KOPT-K1 (cell line): ENCODE measurements around the gene MPP3.

Source experiments
- H3K27ac ChIP-seq: fragments of 200-600 bp; sonication (generic); 2 replicates; pipeline ENCODE4 v1.5.1; 2016; ENCODE audit warnings: antibody characterized with exemption, mild to moderate bottlenecking, low read depth, low read length; ENCODE audit not compliant: poor library complexity, severe bottlenecking
- H3K36me3 ChIP-seq: fragments of 200-600 bp; sonication (generic); 2 replicates; pipeline ENCODE4 v1.5.1; 2017; ENCODE audit warnings: antibody characterized with exemption, mild to moderate bottlenecking, low read length, moderate library complexity; ENCODE audit not compliant: insufficient read depth
- H3K9me3 ChIP-seq: fragments of 200-600 bp; sonication (generic); 2 replicates; pipeline ENCODE4 v1.5.1; 2017; ENCODE audit warnings: antibody characterized with exemption, low read length, mild to moderate bottlenecking; ENCODE audit not compliant: insufficient read depth, poor library complexity, severe bottlenecking

The MPP3 gene

DNA sequence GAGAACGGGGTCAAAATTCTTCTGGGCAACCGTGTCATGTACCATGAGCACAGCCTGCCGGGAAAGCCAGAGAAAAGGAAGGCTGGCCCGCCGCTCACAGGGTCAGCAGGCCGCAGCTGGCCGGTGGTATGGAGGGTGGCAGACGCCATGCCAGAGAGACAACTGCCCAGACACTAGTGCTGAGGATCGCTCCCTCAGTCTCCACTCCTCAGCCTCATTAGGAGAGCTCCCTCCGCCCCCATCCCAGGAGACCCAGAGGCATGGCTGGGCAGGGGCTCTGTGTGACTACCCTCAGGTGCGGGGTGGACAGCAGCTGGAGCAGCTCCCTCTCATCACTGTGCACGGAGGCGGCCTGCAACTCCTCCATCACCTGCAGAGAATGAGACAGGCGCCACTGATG, 3.2 kb downstream of the MPP3 start:
- Histone ChIP-seq H3K9me3 (peaks cover 13% of the 10 kb centered on the region), H3K27ac (no peak overlapping the region), H3K36me3 (no peaks in the 10 kb centered on the region)

DNA sequence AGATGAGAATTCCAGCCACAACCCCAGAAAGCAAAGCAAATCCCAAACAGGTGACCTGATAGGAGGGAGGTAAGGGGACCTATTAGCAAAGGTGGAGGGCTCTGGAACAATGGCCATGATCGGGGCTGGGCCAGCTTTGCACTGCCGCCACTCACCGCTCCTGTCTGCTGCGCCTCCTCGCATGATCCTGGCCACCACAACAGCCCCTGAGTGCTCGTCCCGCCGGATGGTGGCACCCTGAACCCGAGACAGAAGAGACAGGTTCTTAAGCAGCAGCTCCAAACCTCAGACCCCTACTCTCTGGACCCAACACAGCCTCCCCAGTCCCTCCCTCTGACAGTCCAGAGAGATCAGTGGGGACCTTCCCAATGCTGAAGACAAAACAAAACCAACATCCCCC, 5.3 kb downstream of the MPP3 start:
- Histone ChIP-seq H3K36me3 (no peaks in the 10 kb centered on the region), H3K9me3 (no peaks in the 10 kb centered on the region), H3K27ac (no peak overlapping the region)

DNA sequence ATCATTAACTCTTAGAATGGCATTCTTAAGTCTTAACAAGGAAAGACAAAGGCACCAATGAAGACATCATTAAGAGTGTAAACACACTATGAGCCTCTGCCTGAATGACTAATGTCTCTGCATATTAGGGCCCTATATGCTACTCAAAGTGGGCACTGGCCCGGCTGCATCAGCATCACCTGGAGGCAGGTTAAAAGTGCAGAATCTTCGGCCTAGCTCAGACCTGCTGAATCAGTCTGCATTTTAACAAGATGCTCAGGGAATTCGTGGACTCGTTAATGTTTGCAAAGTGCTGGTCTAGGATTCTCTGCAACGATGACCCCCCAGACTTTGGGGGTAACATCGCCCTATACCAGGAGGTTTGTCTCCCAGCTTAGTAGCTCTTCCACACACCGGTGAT, 6.7 kb downstream of the MPP3 start:
- Histone ChIP-seq H3K36me3 (no peaks in the 10 kb centered on the region), H3K27ac (no peak overlapping the region), H3K9me3 (no peaks in the 10 kb centered on the region)

DNA sequence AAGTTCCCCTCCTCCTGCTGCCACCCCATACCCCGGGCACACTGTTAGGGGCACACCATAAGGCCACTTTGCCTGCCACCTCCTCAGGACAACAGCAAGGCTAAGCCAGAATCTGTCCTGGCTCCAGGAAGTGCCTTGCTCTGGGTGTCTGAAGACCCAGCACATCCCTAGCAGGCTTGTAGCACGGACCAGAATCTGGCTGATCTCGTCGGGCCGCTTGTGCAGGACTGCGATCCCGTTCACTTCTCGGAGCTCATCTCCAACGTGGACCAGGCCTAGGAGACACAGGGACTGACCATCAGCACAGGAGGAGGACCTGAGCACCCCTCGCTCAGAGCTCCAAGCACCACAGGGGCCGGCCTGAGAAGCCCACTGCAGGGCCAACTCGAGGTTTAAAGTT, 7.4 kb downstream of the MPP3 start:
- H3K27ac ChIP-seq, result no peak overlapping the region
- no peaks in the 10 kb centered on the region for H3K9me3 ChIP-seq
- no peaks in the 10 kb centered on the region for H3K36me3 ChIP-seq

DNA sequence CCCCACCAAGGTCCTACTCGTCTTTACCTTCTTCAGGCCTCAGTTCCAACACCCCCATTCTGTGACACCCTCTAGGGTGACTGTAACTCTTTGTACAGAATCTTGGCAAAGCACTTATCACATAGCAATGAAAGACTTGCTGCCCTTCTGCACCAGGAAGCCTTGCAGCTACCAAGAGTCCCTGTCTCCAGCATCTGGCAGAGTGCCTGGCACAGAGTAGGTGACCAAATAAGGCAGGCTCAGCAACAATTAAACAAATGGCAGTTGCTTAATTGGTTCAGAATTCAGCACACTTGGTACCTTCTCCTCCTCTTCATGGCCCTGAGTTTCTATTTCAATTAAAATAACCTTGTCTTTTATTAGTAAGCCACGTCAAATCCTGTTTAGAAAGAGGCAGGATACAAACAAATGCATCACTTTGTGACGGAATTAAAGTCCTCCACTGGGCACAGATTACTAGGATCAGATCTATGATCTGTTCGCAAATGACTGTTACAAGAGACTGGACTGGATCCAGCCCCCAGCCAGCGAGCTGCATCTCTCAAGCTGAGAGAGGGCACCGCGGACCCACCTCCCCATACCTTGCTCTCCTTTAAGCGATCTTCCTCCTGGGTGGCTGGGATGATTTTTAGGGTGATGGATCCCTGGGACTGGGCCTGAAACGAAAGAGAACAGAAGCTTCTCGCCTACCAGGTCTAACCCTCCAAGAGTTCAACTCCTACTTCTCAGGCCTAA, 9.4 kb downstream of the MPP3 start:
- H3K27ac ChIP-seq, result no peak overlapping the region
- H3K36me3 ChIP-seq, result no peaks in the 10 kb centered on the region
- no peaks in the 10 kb centered on the region for H3K9me3 ChIP-seq

DNA sequence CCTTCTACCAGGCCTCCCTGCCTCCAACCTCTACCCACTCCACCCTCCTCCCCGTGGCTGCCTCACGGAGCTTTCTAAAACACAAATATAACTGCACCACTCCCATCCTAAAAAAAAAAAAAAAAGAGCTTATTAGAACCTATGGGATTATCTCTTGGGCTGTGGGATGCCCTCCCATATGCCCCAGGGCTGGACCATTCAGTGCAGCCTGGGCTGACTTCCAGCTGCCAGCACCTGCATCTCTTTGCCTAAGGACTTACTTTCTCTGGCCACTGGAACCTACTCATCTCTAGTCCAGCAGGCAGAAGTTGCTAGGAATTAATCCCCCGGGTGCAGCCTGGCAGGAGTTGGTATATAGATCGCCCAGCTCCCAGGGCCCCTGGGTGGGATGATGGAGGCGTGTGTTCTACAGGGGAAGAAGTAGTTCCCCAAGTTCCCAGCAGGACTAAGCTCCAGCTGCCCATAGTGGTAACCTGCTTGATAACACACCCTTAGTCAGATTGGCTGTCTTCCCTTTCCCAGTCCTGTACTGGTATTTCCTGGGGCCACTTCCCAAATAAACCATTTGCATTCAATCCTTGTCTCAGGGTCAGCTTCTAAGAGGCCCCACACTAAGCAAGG, 10.3 kb downstream of the MPP3 start:
- Histone ChIP-seq H3K36me3 (no peaks in the 10 kb centered on the region), H3K9me3 (no peaks in the 10 kb centered on the region), H3K27ac (no peak overlapping the region)

DNA sequence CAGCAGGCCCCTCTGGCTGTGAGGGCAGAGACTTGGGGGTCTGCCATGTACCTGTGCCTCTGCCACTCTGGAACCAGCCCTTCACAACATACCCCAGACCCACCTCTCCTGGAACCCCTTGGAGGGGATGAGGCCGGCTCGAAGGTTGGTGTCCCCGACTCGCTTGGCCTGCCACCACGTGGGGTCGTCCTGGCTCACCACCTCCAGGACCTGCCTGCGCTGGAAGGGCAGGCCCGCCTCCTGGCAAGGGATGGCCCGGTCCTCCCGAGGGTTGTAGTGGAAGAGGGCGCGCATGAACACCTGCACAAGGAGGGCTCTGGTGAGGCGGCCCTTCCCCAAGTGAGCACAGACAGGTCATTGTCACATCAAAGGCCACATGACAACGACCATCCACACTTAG, 12.2 kb downstream of the MPP3 start:
- H3K9me3 ChIP-seq, result no peaks in the 10 kb centered on the region
- H3K27ac ChIP-seq, result no peak overlapping the region
- no peaks in the 10 kb centered on the region for H3K36me3 ChIP-seq

DNA sequence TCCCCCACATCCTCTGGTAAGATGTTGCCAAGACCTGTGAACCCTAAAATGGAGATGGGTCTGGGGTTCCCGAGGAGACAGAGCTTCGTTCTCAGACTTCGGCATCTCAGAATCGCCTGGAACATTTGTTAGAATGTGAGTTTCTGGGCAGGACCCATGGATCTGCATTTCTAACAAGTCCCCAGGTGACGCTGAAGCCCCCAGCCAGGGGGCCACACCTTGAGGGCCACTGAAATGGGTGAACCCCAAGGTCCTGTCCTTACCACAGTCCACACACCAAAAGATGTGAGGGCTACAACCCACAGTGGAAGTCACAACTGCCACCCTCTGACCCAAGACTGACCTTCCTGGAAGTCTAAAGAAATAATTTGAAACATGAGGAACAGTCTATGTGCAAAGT, 14.0 kb downstream of the MPP3 start:
- Histone ChIP-seq H3K9me3 (no peaks in the 10 kb centered on the region), H3K36me3 (no peaks in the 10 kb centered on the region), H3K27ac (no peak overlapping the region)

DNA sequence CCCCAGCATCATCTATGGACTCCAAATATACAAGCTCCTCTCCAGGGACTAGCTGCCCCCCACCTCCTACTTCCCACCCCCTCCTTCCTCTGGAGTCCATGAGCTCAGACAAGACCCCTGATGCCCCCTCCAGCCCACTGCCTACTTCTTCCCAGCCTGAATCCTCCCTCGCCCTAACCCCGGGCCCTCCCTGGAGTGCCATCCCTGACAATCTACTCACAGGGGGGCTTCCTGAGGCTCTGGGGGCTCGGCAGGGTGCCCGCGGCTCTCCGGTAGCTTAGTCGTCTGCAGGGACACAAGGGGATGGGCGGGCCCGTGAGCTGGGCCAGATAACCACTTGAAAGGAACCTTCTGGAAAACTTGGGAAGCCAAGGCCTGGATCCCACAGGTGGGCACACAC, 15.1 kb downstream of the MPP3 start:
- no peak overlapping the region for H3K27ac ChIP-seq
- no peaks in the 10 kb centered on the region for H3K36me3 ChIP-seq
- no peaks in the 10 kb centered on the region for H3K9me3 ChIP-seq

DNA sequence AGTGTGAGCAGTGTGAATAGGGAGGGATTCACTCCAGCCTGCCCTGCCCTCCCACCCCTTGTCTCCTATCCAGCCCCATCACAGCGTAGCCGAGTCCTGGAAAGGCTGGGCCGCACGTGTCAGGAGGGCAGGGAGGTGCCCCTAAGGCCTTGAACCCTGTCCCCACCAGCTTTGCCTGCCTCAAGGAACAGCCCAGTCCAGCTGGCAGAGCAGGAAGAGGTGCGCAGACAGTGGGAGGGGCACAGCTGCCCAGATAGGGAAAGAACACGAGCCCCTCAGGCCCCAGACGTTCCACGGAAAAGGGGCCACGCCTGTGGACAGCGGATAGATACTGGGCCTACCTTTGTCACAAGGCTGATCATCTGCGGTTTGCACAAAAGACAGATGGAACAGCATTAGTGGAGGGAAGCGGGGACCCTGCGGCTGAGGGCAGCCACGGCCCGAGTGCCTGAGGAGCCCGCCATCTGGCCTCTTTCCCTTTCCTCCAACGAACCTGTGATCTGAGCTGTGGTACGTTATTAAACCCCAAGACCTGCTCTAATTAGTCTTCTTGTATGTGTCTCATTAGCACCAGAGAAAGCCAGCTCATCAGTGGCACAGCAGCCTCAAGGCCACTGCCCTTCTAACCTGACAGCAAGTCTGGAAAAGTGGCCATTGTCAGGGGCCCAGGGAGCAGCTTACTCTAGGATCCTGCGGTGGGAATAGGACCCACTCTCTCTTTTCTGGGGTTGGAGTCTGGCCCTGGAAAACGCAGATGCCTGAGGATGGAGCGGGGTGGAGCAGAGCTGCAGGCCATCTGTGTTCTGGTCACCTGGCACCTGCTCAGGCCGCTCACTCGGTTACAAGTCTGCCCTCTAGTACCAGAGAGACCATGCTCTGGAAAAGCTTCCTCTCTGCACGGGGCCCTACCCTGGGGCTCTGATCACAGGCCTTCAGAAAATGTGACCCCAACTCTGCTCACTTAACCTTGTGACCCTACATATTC, 16.3 kb downstream of the MPP3 start:
- H3K27ac ChIP-seq, result no peak overlapping the region
- H3K9me3 ChIP-seq, result no peaks in the 10 kb centered on the region
- no peaks in the 10 kb centered on the region for H3K36me3 ChIP-seq

DNA sequence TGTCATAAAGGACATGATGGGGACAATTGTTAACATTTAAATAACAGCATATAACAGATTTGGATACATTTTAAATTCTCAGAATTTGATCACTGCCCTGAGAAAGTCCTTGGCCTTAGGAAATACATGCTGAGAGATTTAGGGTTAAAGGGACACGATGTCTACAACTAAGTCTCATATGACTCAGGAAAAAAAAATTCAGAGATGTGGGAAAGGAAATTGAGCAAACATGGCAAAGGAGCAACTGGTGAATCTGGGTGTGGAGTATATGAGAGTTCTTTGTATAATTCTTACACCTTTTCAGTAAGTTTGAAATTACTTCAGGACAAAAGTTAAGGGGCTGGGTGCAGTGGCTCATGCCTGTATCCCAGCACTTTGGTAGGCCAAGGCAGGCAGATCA, 18.2 kb downstream of the MPP3 start:
- H3K9me3 ChIP-seq, result no peaks in the 10 kb centered on the region
- H3K27ac ChIP-seq, result no peak overlapping the region
- H3K36me3 ChIP-seq, result no peaks in the 10 kb centered on the region

DNA sequence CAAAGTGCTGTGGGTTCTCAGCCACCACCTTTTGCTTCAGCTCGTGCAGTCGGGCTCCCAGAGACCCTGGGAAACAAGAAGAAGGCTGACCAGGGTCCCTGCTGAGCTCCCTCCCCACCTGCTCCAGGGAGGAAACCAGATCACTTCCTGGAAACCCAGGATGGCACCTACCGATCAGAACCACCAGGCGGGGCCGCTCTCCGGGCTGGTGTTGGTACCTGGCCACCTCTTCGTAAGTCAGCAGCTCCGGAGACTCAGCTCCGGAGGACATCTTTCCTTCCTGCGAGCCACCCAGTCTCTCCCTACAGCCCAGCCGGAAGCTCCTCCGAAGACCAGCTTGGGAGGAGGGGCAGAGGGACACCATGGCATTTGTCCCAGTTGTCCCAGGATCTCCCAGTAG, 18.9 kb downstream of the MPP3 start:
- no peaks in the 10 kb centered on the region for H3K36me3 ChIP-seq
- H3K27ac ChIP-seq, result no peak overlapping the region
- no peaks in the 10 kb centered on the region for H3K9me3 ChIP-seq

DNA sequence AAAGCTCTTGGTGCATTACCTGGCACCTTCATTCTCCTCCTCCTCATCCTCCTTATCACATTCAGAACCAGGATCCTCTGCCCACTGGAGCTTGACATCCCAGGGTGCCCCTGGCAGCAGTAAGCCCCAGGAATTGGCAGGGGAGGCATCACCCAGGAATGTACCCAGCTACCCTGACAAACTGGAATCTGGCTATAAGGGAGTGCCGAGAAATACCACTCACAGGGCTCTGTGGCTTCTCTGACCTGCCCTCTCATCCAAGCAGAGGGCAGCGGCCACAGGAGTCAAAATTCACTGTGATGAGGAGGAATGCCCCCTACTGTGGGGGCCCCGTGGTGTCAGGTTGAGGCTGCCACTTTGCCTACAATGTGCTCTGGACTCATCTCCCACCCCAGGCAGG, 19.6 kb downstream of the MPP3 start:
- no peaks in the 10 kb centered on the region for H3K9me3 ChIP-seq
- no peak overlapping the region for H3K27ac ChIP-seq
- no peaks in the 10 kb centered on the region for H3K36me3 ChIP-seq

DNA sequence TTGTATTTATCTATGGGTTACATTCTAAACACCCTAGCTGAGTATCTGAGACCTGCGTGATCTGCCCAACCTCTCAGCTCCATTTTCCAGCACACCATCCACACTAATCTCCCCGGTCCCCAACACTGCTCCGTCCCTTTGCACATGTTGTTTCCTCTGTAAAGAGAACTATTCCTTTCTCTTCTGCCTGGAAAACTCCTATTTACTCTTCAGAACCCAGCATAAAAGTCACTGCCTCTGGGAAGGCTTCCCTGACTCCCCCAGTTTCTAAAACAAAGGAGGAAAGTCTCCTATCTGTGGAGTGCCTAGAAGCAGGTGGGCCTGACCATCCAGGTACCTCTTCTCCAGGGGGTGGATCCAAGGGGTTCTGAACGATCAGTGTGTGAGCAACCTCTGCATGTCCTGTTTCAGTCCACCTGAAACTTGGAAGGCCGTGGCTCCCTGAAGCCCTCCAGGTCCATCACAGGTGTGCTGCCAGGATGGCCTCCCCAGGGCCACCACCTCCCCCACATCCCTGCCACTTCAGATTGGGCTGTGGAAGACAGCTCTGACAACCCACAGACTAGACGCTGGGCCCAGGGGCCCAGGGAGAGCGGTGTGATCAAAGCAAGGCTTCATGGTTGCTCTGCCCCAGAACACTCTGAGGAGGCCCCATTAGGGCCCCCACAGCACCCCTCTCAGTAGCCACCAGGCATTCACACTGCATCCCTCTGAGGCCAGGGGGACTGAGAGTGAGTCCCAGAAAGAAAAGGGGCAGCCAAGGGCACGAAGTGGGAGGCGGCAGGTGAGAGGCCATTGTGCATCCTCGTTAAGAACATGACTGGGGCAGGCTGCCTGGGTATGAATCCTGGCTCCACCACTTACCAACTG, 20.3 kb downstream of the MPP3 start:
- Histone ChIP-seq H3K27ac (no peak overlapping the region), H3K36me3 (no peaks in the 10 kb centered on the region), H3K9me3 (no peaks in the 10 kb centered on the region)

DNA sequence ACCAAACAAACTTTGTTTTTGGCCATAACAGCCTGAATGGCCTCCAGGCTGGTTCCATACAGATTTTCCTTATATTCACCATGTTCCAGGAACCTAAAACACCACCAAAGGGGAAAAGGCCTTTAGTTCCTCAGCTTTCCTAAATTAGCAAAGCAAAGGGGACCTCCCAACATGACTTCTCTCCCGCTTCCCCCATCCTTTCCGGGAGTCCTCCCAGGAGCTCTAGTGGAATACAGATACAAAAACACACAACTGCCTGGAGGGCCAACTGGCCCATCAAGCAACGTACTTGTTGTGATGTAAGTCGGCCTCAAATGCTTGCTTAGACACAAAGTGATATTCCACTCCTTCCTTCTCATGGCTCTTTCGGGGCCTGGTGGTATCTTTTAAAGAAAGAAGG, 22.1 kb downstream of the MPP3 start:
- Histone ChIP-seq H3K27ac (no peak overlapping the region), H3K36me3 (no peaks in the 10 kb centered on the region), H3K9me3 (no peaks in the 10 kb centered on the region)
